Ramos (cell line): ENCODE results near the gene RALY.

Experiments
- in situ Hi-C: fragments of 300-500 bp; cut with MboI; formaldehyde crosslinking; loops from one replicate; pipeline ENCODE4 v1.14.3; 2022; ENCODE audit warnings: low sequenced_read_pairs; ENCODE audit not compliant: unreplicated experiment

The RALY gene

DNA sequence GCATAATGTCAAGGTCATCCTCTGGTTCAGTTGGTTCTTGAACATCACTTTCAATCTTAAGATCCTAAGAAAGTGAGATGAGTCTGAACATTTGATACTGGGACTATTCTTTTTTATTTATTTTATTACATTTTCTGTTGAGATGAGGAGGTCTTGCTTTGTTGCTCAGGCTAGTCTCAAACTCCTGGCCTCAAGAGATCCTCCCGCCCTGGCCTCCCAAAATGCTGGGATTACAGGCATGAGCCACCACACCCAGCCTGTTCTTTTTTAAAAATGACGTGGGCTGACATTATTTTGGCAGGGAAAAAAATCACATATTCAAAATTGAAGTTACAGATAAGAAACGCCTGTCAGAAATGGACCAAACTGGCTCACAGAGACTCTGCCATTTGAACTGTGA, 104.9 kb downstream of the RALY start:
- in situ Hi-C loops = no loop called here

- in situ Hi-C loops = loop anchor here (25.0 kb wide), 1 partner anchor 637 kb away; no protein-coding TSS in a partner anchor
Measured at GRCh38 chr20:34099675-34100074, 106.0 kb downstream of the RALY start.

GRCh38 chr20:34100576-34100975, 106.9 kb downstream of the RALY start:
- in situ Hi-C loops = loop anchor here (25.0 kb wide), 1 partner anchor 638 kb away; no protein-coding TSS in a partner anchor

GRCh38 chr20:34102342-34102741, 108.6 kb downstream of the RALY start:
- in situ Hi-C loops = loop anchor here (25.0 kb wide), 1 partner anchor 640 kb away; no protein-coding TSS in a partner anchor

- in situ Hi-C loops = loop anchor here (25.0 kb wide), 1 partner anchor 642 kb away; no protein-coding TSS in a partner anchor
Measured at GRCh38 chr20:34104059-34104458, 110.3 kb downstream of the RALY start.

DNA sequence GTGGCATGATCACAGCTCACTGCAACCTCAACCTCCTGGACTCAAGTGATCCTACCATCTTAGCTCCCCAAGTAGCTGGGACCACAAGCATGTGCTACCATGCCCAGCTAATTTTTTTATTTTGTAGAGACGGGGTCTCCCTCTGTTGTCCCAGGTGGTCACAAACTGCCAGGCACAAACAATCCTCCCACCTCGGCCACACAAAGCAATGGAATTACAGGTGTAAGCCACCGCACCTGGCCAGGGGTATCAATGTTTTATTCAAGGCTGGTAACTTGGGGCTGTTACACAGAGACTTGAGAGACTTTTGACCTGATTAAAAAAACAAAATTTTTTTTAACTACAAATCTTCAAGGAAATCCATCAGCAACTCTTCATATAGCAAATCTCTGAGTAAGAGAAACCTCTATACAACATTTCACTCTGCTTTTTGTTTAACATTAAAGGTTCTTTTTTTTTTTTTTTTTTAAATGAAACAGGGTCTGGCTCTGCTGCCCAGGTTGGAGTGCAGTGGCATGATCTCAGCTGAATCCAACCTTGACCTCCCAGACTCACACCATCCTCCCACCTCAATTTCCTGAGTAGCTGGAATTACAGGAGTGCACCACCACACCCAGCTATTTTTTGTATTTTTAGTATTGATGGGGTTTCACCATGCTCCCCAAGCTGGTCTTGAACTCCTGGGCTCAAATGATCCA, 112.4 kb downstream of the RALY start:
- in situ Hi-C loops = loop anchor here (25.0 kb wide), 1 partner anchor 644 kb away; no protein-coding TSS in a partner anchor

DNA sequence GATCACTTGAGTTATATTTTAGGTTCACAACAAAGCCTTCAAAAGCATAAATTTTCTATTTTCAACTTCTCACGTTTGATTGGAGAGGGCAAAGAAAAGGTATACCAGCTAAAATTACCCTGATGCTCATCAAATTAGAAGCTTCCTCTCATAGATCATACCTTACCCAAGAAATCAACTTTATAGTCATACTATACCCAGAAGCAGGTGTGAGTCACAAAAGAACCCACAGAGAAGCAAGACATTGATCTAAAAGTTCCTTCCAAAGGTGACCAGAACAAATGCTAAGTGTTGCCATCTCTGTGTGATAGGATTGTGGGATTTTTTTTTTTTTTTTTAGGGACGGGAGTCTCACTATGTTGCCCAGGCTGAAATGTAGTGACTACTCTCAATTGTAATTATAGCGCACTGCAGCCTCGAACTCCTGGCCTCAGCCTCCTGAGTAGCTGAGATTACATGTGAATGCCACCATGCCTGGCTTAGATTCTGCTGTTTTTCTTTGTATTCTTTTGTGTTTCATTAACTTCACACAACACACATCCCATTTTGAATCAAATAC, 115.0 kb downstream of the RALY start:
- in situ Hi-C loops = loop anchor here (25.0 kb wide), 1 partner anchor 646 kb away; no protein-coding TSS in a partner anchor

- in situ Hi-C loops = loop anchor here (25.0 kb wide), 1 partner anchor 647 kb away; no protein-coding TSS in a partner anchor
Measured at GRCh38 chr20:34109442-34109841, 115.7 kb downstream of the RALY start.

- in situ Hi-C loops = loop anchor here (25.0 kb wide), 1 partner anchor 648 kb away; no protein-coding TSS in a partner anchor
Measured at GRCh38 chr20:34110025-34110744, 116.5 kb downstream of the RALY start.

- in situ Hi-C loops = loop anchor here (25.0 kb wide), 1 partner anchor 649 kb away; no protein-coding TSS in a partner anchor
Measured at GRCh38 chr20:34110745-34111641, 117.3 kb downstream of the RALY start.

- in situ Hi-C loops = loop anchor here (25.0 kb wide), 1 partner anchor 650 kb away; no protein-coding TSS in a partner anchor
Measured at GRCh38 chr20:34111702-34112599, 118.2 kb downstream of the RALY start, which contains the start of gene EIF2S2. TSS of gene EIF2S2 (minus strand) at chr20:34112243. CDS start at chr20:34112110, 133 bp downstream.

DNA sequence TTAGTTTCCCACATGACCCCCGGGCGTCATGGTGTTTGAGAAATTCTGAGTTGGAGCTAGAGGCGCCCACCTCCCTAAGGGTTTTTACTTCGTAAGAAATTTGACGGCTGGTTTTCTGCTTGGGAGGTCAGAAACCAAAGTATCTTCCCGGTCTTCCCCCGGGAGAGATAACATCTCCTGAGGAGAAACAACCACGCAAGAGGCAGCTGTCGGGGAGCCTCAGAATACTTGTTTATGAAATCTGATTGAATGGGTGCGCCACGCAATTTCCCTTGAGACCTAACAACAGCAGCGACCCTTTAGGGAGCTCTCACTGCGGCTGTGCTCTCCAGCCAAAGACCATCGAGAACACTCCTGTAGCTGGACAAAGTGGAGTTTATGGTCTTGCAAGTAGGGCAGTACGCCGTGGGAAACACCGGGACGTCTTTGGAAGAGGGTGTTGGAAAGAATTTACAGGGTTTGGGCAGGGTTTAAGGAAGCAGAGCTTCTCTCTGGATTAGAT, 118.9 kb downstream of the RALY start:
- in situ Hi-C loops = loop anchor here (25.0 kb wide), 1 partner anchor 650 kb away; no protein-coding TSS in a partner anchor

- in situ Hi-C loops = loop anchor here (25.0 kb wide), 1 partner anchor 653 kb away; no protein-coding TSS in a partner anchor
Measured at GRCh38 chr20:34114809-34115208, 121.1 kb downstream of the RALY start.

DNA sequence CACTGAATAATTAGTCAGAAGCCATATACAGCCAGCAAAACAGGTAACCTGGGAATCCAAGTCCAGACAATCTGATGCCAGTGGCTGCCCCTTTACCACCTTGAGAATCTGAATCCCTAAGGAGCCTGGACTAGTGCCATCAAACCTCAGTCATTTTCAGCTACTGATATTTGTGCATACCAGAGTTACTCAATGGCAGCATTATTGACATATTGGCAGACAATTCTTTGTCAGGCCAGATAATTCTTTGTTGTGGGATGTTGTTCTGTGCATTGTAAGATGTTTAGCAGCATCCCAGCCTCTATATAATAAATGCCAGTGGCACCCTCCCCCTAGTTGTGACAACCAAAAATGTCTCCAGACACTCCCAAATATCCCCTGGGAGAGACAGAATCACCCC, 121.5 kb downstream of the RALY start:
- in situ Hi-C loops = loop anchor here (25.0 kb wide), 1 partner anchor 653 kb away; no protein-coding TSS in a partner anchor

DNA sequence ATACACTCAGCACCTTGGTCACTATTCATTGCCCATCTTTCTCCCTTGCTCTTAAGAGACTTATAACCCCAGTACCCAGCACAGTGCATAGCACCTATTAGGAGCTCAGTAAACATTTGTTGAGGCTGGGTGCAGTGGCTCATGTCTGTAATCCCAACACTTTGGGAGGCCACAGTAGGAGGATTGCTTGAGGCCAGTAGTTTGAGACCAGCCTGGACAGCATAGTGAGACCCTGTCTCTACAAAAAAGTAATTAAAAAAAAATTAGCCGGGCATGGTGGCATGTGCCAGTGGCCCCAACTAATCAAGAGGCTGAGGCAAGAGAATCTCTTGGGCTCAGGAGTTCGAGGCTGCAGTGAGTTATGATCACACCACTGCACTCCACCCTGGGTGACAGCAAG, 126.5 kb downstream of the RALY start:
- in situ Hi-C loops = loop anchor here (5.0 to 25.0 kb wide), 2 partner anchors 263 to 658 kb away; no protein-coding TSS in a partner anchor

DNA sequence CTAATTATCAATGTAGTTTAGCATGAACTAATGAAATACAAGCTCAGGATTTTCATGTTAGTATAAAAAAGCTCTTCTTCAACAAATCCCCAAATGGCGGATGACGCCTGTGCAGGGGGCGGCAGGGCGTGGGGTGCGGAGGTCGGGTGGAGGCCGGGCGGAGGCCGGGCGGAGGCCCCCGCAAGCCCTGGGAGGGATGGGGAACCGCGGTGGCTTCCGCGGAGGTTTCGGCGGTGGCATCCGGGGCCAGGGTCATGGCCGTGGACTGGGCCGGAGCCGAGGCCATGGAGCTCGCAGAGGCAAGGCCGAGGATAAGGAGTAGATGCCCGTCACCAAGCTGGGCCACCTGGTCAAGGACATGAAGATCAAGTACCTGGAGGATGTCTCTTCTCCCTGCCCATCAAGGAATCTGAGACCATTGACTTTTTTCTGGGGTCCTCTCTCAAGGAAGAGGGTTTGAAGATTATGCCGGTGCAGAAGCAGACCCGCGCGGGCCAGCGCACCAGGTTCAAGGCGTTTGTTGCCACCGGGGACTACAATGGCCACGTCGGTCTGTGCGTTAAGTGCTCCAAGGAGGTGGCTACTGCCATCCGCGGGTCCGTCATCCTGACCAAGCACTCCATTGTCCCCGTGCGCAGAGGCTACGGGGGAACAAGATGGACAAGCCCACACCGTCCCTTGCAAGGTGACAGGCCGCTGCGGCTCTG, 128.7 kb downstream of the RALY start:
- in situ Hi-C loops = loop anchor here (5.0 to 25.0 kb wide), 2 partner anchors 265 to 660 kb away; no protein-coding TSS in a partner anchor

DNA sequence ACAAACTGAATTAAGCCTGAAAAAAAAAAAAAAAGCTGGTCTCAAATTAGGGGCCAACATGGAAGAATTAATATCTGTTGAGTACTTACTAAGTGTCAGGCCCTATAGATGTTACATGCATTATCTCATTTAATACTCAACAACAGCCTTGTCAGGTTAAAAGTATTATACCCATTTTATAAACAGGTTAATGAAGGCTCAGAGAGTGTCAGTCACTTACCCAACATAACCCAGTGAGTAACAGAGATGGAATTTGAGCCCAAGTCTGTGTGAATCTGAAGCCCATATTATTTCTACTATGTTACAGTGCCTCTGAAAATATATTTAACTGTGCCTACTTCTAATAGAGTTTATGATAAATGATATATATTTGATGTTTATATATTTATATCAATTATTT, 129.6 kb downstream of the RALY start:
- in situ Hi-C loops = loop anchor here (5.0 to 25.0 kb wide), 2 partner anchors 266 to 661 kb away; no protein-coding TSS in a partner anchor
